GM19023 (cell line): ENCODE measurements around the gene ALDH1A2.

Source experiments
- ATAC-seq: cut with Tn5 transposase; IDR thresholded peaks from one replicate; pipeline ENCODE4 v1.9.1; 2021; ENCODE audit warnings: mild to moderate bottlenecking, moderate library complexity; ENCODE audit not compliant: unreplicated experiment

Gene ALDH1A2

GRCh38 chr15:57947282-57947681, 118.2 kb downstream of the ALDH1A2 start:
- no peak for ATAC-seq

- no peak for ATAC-seq
Measured at GRCh38 chr15:57946491-57947048, 118.9 kb downstream of the ALDH1A2 start.

GRCh38 chr15:57945616-57946015, 119.9 kb downstream of the ALDH1A2 start:
- no peak for ATAC-seq

GRCh38 chr15:57943754-57944420, 121.6 kb downstream of the ALDH1A2 start:
- ATAC-seq = no peak

- ATAC-seq = no peak
Measured at GRCh38 chr15:57943171-57943570, 122.3 kb downstream of the ALDH1A2 start.

- no peak for ATAC-seq
Measured at GRCh38 chr15:57941816-57942215, 123.7 kb downstream of the ALDH1A2 start.

GRCh38 chr15:57932348-57932747, 133.2 kb downstream of the ALDH1A2 start:
- no peak for ATAC-seq

- ATAC-seq = no peak
Measured at GRCh38 chr15:57931570-57931969, 133.9 kb downstream of the ALDH1A2 start.

GRCh38 chr15:57927091-57927631, 138.3 kb downstream of the ALDH1A2 start:
- ATAC-seq = no peak

GRCh38 chr15:57925650-57926049, 139.9 kb downstream of the ALDH1A2 start:
- no peak for ATAC-seq

- ATAC-seq = no peak
Measured at GRCh38 chr15:57924598-57924997, 140.9 kb downstream of the ALDH1A2 start.

GRCh38 chr15:57923750-57924149, 141.8 kb downstream of the ALDH1A2 start:
- ATAC-seq = no peak

GRCh38 chr15:57923306-57923705, 142.2 kb downstream of the ALDH1A2 start:
- ATAC-seq = no peak

GRCh38 chr15:57922776-57923175, 142.7 kb downstream of the ALDH1A2 start:
- ATAC-seq = no peak

GRCh38 chr15:57921371-57921770, 144.1 kb downstream of the ALDH1A2 start:
- no peak for ATAC-seq

- no peak for ATAC-seq
Measured at GRCh38 chr15:57920911-57921310, 144.6 kb downstream of the ALDH1A2 start.

GRCh38 chr15:57919754-57920153, 145.8 kb downstream of the ALDH1A2 start:
- ATAC-seq = no peak

- ATAC-seq = no peak
Measured at GRCh38 chr15:57917998-57918397, 147.5 kb downstream of the ALDH1A2 start.

GRCh38 chr15:57916695-57917094, 148.8 kb downstream of the ALDH1A2 start:
- ATAC-seq = no peak

GRCh38 chr15:57915827-57916531, 149.5 kb downstream of the ALDH1A2 start:
- no peak for ATAC-seq

GRCh38 chr15:57914350-57915055, 151.0 kb downstream of the ALDH1A2 start:
- ATAC-seq = no peak
